ENCODE results near the gene MORN1.

Gene MORN1

GRCh38 chr1:2407166-2407990 lies 16.0 kb upstream of the MORN1 start:
- H3K4me3 ChIP-seq (ENCODE audit: low read depth, low read length): no peak overlapping the region
- DNase-seq (ENCODE audit: low read depth): no peak

- H3K4me3 ChIP-seq (ENCODE audit: low read depth, low read length): no peak overlapping the region
Measured at GRCh38 chr1:2406451-2407041, 15.2 kb upstream of the MORN1 start.

DNA sequence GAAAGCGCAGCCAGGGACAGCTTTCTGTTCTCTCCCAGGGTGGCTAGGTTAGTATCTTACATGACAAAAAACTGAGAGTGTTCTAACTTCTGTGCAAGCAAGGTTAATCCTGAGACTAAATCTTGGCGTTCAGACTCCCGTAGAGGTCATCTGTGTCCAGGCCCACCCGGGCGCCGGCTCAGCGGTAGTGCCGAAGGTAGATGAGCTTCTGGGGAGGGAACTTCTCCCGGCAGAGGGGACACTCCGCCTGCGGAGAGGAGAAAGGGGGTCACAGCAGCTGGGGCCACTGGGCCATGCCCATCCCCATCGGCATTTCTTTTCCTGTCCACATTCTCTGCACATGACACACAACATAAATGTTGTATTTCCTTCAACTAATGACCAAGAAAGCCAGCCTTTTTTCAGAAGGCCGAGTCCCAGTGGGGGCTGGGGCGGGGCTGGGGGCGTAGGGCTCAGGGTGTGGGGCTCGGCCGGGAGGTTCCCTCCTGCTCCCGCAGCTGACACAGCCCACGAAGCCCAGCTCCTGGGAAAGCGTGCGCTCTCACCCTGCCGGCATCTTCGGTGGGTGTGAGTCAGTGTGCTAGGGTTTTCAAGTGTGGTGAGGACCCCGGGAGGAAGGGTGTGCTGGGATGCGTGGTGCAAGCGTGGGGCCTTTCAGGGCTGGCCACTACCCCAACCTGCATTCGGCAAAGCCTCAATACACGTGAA lies 14.4 kb upstream of the MORN1 start:
- no peak overlapping the region for H3K4me3 ChIP-seq (ENCODE audit: low read depth, low read length)
- no peak for DNase-seq (ENCODE audit: low read depth)

More at GRCh38 chr1:2406451-2407041, 15.2 kb upstream of the MORN1 start:
- DNase-seq (ENCODE audit: low read depth): no peak

DNA sequence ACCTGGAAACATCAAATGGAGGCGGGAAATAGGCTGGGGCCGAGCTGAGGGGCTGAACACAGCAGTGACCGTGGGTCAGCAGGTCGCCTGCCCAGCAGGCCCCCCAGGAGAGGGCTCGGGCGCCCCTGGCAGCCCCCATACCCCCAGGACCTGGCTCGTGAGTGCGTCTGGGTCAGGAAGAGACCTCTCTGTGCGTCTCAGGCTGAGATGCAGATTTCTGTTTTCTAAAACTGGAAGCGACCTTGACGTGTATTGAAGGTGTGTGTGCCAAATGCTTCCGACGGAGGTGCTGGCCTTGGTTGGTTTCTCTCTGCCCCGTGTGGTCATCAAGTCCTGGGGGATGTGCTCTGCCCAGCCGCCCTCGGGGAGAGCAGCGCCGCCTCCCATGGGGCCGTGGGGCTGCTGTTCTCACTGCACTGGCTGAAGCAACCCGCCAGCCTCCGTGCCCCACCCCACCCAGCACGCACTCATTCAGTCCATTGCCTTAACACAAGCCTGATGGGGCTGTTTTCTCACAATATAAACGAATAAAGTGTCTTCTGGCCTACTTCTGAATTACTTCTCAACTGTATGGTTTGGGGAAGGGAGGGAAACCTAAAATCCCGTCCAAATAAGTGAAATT lies 13.6 kb upstream of the MORN1 start:
- no peak overlapping the region for H3K4me3 ChIP-seq (ENCODE audit: low read depth, low read length)
- DNase-seq (ENCODE audit: low read depth): no peak

- H3K4me3 ChIP-seq (ENCODE audit: low read depth, low read length): no peak overlapping the region
- no peak for DNase-seq (ENCODE audit: low read depth)
Measured at GRCh38 chr1:2404142-2404889, 13.0 kb upstream of the MORN1 start.

GRCh38 chr1:2403273-2403672 lies 11.9 kb upstream of the MORN1 start:
- H3K4me3 ChIP-seq (ENCODE audit: low read depth, low read length): no peak overlapping the region
- DNase-seq (ENCODE audit: low read depth): no peak

GRCh38 chr1:2402420-2402819 lies 11.1 kb upstream of the MORN1 start:
- DNase-seq (ENCODE audit: low read depth): no peak
- no peak overlapping the region for H3K4me3 ChIP-seq (ENCODE audit: low read depth, low read length)

- H3K4me3 ChIP-seq (ENCODE audit: low read depth, low read length): no peak overlapping the region
- DNase-seq (ENCODE audit: low read depth): no peak
Measured at GRCh38 chr1:2400950-2401649, 9.7 kb upstream of the MORN1 start.

GRCh38 chr1:2400576-2400909 lies 9.2 kb upstream of the MORN1 start:
- H3K4me3 ChIP-seq (ENCODE audit: low read depth, low read length): no peak overlapping the region
- DNase-seq (ENCODE audit: low read depth): no peak

- no peak overlapping the region for H3K4me3 ChIP-seq (ENCODE audit: low read depth, low read length)
- no peak for DNase-seq (ENCODE audit: low read depth)
Measured at GRCh38 chr1:2399890-2400575, 8.7 kb upstream of the MORN1 start.

- no peak overlapping the region for H3K4me3 ChIP-seq (ENCODE audit: low read depth, low read length)
- DNase-seq (ENCODE audit: low read depth): no peak
Measured at GRCh38 chr1:2398871-2399270, 7.5 kb upstream of the MORN1 start.

DNA sequence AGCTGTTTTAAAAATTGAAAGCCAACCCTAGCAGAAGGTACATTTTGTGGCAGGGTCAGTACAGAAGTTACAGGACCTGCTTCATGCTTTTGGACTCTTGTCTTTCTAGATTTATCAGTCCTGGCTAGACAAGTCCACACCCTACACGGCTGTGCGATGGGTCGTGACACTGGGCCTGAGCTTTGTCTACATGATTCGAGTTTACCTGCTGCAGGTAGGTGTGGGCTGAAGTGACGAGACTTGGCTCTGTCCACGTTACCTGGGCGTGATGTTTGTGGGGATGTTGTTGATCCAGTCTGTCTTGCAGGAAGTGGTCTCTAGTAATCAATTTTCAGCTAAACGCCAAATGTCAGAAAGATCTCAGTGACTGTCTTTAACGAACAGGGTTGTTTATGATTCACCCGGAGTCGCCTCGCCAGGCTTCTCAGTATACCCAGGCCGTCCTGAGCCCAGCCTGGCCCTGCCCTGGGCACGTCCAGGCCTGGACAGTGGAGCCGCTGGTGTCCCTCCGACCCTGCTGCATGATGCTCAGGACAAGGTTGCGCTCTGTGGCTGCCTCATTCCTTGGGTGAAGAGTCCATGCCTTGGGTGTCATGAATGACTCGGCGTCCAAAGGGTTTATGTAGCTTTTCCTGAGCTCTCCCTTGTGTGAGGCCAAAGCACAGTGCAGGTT lies 5.8 kb upstream of the MORN1 start:
- DNase-seq (ENCODE audit: low read depth): no peak
- H3K4me3 ChIP-seq (ENCODE audit: low read depth, low read length): no peak overlapping the region

GRCh38 chr1:2396476-2396875 lies 5.1 kb upstream of the MORN1 start:
- no peak for DNase-seq (ENCODE audit: low read depth)

DNA sequence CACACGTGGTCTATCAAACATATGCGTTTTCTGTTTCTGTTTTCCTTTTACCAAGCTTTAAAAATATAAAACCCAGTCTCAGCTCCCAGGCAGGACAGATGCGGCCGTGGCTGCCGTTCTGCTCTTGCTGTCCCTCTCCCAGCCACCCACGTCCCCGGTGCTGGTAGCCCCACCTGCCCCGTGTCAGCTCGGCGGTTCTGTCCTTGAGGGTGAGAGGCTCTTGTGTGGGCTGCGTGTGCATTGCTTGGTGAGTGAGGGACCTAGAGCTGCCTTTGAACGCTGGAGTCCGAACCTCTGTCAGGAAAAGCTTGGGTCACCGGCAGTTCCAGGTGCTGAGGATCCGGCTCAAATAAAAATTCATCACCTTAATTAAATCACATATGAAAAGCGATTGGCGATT lies 4.7 kb upstream of the MORN1 start:
- DNase-seq (ENCODE audit: low read depth): no peak
- no peak overlapping the region for H3K4me3 ChIP-seq (ENCODE audit: low read depth, low read length)

More at GRCh38 chr1:2396476-2396875, 5.1 kb upstream of the MORN1 start:
- no peak overlapping the region for H3K4me3 ChIP-seq (ENCODE audit: low read depth, low read length)

DNA sequence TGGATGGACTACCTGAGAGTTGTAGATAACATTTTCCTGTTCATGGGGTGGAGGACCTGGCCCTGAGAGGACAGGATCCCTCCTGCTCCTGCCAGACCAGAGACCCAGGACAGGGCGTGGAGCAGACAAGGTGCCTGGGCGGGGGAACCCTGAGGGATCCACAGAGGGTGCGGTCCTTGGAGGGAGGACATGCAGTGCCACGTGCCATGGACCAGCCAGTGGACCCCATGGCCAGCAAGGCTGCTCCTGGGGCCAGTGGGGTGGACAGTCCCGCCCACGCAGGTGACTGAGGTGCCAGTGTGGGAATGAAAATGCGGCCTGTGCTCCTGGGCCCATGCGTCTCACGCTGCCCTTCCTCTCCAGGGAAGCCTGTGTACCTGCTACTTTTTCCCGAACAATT lies 3.9 kb upstream of the MORN1 start:
- DNase-seq (ENCODE audit: low read depth): no peak
- no peak overlapping the region for H3K4me3 ChIP-seq (ENCODE audit: low read depth, low read length)

GRCh38 chr1:2394761-2395160 lies 3.4 kb upstream of the MORN1 start:
- no peak for DNase-seq (ENCODE audit: low read depth)
- H3K4me3 ChIP-seq (ENCODE audit: low read depth, low read length): no peak overlapping the region

DNA sequence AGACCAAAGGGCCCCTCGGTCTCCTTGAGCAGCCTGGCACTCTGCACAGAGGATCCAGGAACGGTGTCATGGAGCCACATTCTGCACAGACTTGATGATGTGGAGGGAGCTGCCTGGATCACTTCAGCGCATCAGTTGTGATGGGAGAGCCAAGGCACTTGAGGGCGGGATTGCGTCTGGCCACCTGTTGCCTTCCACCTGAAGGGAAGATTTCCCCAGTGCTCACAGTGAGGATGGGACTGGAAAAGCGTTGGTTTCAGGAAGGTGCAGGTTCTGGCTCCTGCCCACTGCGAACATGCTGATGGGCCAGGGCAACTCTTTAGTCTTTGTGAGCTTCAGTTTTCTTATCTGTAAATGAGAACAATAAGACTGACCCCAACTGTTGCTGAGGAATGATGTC lies 2.9 kb upstream of the MORN1 start:
- no peak overlapping the region for H3K4me3 ChIP-seq (ENCODE audit: low read depth, low read length)
- DNase-seq (ENCODE audit: low read depth): no peak

DNA sequence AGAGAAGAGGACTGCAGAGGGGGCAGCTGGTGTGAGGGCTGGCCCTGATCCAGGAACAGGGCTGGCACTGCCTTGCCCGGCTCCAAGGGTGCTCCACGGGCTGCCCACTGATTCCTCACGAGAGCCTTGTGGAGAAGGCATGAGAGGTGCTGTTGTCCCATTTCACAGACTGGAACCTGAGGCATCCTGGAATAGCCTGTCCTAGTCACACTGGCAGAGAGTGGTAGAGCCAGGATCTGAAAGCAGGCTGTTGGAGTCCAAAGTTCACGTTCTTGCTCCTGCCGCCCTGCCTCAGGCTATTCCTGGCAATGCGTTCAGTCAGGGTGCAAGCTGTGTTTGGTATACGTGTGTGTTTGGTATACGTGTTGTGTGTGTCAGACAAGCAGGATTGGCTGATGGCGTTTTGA lies 2.1 kb upstream of the MORN1 start:
- DNase-seq (ENCODE audit: low read depth): no peak
- no peak overlapping the region for H3K4me3 ChIP-seq (ENCODE audit: low read depth, low read length)

All from skeletal muscle cell (primary cell).